GM12865 (cell line): ENCODE data around the gene EXO5.
"Not testable (repeated sequence)": the region's sequence is repeated elsewhere in the genome, so short reads cannot be mapped to it uniquely, and the experiment has no call there.

Experiments
- DNase-seq: peaks from one replicate; pipeline ENCODE4 v3.0.0; 2010; ENCODE audit warnings: low read depth
- H3K4me3 ChIP-seq: 2 replicates; pipeline ENCODE4 v1.5.1; 2011; ENCODE audit warnings: mild to moderate bottlenecking, low read depth, low read length, control low read depth
- CTCF ChIP-seq: IDR thresholded peaks from 2 replicates; pipeline ENCODE4 v1.5.1; 2011; ENCODE audit warnings: low read length, control low read depth, low read depth, inconsistent platforms; ENCODE audit not compliant: insufficient read depth; ENCODE audit errors: missing control alignments

The EXO5 gene

GRCh38 chr1:40478276-40478675, 30.3 kb upstream of the EXO5 start:
- no peak for TF ChIP-seq CTCF
- no peak overlapping the region for H3K4me3 ChIP-seq
- no peak for DNase-seq

- no peak for DNase-seq
- TF ChIP-seq CTCF: no peak
- no peak overlapping the region for H3K4me3 ChIP-seq
Observed at GRCh38 chr1:40479156-40479555, 29.4 kb upstream of the EXO5 start.

GRCh38 chr1:40495315-40495903, 13.2 kb upstream of the EXO5 start:
- DNase-seq: no peak
- H3K4me3 ChIP-seq: no peak overlapping the region
- no peak for TF ChIP-seq CTCF

- not testable (repeated sequence) for DNase-seq, H3K4me3 ChIP-seq
Observed at GRCh38 chr1:40502651-40503050, 5.9 kb upstream of the EXO5 start.

- DNase-seq: no peak
Observed at GRCh38 chr1:40507973-40508372, 594 bp upstream of the EXO5 start.

GRCh38 chr1:40519517-40519916, 10.9 kb downstream of the EXO5 start:
- no peak overlapping the region for H3K4me3 ChIP-seq
- no peak for DNase-seq
- TF ChIP-seq CTCF: no peak

More at GRCh38 chr1:40507973-40508372, 594 bp upstream of the EXO5 start:
- TF ChIP-seq CTCF: no peak
- H3K4me3 ChIP-seq: peak overlapping the region; percentile 70

- DNase-seq: peak; percentile 26
- H3K4me3 ChIP-seq: peak overlapping the region; percentile 95
- TF ChIP-seq CTCF: no peak
Observed at GRCh38 chr1:40530735-40531380, 22.3 kb downstream of the EXO5 start.
